ENCODE data around the gene RALGPS1.

The RALGPS1 gene

DNA sequence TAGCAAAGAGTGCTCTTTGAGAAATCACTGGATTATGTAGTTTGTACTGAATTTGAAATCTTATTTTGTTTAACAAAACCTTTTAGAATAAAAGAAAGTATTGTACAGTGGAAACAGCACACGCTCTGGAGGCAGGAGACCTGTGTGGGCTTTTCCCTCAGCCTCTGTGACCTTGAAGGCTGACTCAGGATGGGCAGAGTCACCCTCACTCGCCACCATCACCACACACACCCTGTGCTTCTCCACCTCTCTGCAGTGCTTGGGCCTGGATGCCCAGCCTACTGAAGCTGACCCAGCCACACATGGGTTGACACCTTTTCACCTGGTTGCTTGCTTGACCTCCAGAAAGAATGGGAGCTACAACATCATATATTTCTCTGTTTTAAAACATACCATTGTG is 188.2 kb downstream of the RALGPS1 start:
- DNase-seq = no peak

DNA sequence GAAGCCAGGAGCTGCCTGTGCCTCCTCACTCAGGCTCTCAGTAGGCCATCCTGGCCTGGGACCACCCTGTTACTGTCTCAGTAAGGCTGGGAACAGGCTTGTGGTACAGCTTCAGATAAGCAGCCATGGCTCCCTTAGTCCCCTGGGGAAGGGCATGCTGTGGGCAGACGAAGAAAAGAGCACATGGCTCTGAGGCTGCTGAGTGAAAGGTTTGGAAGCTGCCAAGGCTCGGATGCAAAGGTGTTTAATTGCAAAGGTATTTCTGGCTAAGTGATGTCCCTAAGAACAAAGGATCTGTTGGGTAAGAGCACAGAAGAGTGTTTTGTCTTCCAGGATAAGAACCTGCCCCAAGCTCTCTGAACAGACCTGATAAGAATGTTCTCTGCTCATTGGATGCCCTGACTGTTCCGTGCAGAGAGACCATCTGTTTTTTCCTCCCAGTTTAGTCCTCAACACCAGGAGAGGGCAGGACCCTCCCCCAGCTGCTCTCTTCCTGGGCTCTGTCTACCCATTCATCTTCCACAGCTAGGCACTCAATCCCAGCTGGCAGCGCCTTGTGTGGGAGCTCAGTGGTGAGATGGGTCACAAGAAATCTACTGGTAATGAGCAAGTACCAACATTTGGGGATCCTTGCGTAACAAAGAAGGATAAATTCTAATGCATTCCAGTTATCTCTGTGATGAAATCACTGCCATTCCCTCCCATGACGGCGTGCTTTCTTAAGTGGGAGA is 190.2 kb downstream of the RALGPS1 start:
- DNase-seq = no peak

DNA sequence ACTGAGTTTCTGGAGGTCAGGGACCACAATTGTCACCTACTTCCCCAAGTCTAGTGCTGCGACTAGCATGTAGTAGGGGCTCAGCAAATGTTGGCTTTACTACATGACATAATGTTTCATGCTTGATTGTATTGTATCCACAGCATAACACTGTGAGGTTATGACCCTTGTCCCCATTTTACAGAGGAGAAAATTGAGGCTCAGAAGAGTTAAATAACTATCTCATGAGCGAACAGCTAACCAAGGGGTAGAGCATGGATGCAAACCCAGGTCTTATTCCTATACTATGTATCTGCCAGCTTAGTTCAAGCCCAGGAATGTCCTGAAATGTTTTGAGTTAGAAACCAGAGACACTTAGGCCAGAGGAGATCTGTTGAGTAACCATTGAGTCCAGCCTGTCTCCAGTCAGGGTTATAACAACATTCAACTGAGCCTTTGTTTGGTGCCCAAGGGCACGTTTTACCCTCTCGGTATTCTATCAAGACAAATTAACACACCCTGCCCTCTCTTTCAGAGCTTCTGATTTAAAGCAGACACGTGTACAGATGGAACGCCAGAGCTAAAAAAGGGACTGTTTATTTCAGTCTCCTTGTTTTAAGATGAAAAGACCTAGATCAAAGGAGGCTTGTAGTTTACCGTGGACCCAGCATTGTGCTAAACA is 191.4 kb downstream of the RALGPS1 start:
- DNase-seq = no peak

DNA sequence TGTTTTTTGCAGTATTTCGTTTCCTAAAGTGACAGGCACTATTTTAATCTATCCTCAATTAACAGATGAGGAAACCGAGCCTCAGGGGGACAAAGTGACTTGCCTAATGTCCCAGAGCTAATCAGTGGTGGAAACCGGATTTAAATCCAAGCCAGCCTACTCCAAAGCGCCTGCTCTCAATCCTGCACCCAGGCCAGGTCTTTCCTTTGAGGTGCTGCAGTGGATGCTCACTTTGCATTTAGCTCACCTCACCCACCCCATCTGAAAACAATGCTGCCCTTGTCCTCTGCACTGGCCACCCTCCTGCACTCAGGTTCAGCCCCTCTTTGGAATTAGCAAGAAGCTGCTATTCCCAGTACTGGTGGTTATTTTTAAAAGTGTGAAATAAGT is 191.9 kb downstream of the RALGPS1 start:
- DNase-seq = no peak

DNA sequence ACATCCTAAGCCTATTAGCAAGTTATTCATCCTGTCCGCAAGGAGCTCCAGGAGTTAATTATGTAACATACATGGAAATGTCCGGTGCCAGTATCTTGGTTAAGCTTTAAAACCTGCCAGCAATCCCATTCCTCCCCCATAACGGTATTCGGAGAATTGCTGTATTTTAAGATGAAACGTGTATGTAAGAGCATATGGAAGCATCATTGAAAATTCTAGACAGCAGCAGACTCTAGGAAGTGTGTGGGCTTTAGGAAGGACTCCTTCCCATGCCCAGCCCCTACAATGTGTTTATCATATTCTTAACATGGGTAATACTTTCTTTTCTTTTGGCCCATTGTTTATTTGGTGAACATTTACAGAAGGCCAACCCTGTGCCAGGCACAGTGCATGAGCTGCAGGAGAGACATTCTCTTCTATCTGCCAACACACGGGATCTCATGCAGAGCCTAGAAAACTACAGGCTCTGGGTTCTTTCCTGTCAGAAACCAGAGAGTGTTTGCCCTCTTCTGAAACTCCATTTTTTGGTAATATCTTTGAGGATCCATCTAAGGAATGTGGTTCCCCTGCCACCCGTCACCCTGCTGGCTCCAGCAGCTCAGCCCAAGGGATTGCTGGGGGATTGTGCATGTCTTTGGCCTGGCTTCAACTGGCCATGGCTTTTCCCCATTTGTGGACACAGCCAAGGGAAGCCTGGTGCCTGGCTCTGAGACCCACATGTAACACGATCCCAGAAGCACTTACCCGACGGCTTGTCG is 192.8 kb downstream of the RALGPS1 start:
- no peak for DNase-seq

DNA sequence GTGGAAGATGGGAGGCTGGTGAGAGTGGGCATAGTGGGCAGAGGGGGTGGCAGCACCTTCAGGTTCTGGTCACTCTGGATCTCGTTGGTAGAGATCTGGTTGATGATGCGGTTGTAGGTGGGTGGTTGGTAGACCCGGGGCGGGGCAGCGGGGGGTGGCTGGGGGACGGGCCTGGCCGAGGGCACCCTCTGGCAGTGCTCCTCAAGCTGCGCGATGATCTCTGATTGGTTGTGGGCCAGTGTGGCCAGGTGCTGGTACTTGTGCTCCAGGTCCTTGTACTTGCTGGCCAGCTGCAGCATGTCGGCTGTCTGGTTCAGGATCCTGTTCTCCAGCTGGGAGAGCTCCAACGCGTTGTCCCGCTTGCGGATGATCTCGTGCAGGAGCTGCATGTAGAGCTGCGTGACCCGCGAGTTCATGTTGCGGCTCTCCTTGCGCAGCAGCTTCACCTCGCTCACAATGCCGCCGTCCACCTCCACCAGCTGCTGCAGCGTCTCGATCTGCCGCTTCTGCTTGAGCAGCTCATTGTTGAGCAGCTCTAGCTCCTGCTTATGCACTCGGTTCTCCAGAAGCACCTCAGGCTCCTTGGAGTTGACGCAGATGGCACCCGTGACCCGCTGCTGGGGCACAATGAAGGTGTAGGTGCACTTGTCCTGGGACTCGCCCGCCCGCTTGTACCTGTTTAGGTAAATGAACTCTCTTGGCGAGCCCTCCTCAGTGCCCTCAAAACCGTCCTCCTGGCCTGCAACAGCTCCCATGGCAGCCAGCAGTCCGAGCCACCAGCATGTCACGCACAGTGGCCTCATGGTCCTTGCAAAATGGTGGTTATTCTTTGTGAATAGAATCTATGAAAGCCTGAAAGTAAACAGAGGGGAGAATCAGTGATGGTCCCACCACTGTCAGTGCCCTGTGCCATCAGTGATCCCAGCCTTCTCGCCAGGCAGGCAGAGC is 193.6 kb downstream of the RALGPS1 start:
- no peak for DNase-seq

DNA sequence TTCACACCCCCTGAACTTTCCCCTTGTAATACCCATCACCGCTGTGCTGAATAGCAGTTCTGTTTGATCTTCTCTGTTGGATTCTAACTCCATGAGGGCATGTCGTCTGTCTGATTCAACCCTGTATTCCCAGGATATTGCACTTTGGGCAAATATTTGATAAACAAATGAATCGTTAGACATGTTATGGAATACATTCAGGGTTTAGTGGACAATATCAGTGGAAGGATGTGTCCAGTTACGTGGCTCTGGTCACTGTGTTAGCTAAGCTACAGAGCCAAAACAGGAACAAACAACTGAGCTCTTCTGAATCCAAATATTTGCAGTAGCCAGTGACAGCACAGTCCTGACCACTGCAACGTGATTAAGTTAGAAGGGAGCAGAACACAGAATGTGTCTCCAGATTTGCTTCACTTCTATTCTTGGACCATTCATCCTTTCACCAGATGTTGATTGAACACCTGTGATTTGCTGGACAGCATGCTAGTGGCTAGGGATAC is 194.7 kb downstream of the RALGPS1 start:
- DNase-seq = no peak

DNA sequence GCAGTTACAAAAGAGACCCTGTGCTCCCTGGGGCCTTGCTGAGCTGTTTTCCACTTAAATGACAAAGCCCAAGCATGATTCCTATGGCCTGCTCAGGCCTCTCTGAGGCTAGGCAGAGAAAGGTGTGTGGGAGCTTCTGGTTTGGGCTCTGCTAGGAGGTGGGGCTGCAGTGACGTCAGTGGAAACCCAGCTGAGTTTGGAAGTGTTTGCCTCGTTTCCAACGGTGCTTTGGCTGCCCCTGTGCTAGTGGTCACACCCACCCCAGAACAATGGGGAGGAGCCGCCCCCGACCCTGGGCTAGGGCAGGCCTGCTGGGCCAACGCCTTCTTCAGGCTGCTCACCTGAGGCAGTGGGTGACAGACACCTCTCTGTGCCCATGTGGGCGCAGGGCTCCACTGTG is 197.5 kb downstream of the RALGPS1 start:
- no peak for DNase-seq

DNA sequence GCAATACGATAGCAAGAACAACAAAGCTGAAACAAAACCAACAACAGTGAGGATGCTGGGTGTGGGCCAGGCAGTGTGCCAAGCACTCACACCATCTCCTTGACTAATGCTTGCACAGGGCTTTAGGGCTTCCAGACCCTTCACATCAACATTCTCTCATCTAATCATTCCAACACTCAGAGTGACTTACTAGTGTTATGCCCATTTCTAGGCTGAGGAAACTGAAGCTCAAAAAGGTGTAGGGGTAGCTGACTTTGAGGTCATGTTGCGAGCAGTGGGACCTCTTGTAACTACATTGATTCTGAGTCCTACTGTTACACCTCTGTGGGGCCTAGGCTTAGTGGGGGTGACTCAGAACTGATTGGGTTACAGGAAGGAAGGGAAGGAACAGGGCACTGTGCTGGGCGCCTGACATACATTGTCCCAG is 198.2 kb downstream of the RALGPS1 start:
- DNase-seq = no peak

DNA sequence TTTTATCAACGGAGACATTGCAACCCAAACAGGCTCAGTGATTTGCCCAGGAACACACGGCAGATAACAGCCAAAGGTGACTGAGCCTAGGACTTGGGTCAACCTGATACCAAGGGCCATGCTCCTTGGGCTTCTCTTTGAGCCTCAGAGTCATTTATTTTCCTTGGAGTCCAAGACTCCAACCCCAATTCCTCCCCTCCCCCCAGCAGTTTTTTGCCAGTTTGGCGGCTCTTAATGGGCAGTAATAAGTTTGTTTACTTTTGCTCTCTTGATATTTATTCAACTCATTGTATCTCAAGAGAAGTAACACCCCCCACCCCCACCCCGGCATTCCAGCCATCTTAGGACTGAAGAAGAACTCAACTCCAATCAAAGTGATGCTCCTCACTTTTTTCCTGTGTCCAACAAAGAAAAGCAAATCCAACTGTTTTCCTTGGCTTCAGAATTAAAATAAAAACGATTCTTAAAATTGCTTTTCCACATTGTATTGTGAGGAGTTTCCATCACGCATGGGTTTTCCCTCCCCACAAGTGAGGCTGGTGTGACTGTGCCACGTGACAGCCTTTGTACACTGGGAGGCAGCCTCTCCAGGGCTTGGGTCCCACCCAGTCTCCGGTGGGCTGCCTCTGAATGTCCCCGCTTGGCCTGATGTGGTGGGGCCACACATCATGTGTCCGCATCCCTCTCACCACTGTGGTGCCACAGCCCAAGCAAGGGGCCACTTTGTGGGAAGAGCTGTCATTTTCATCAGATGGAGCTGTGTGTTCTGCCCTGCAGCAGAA is 198.8 kb downstream of the RALGPS1 start:
- DNase-seq = no peak

DNA sequence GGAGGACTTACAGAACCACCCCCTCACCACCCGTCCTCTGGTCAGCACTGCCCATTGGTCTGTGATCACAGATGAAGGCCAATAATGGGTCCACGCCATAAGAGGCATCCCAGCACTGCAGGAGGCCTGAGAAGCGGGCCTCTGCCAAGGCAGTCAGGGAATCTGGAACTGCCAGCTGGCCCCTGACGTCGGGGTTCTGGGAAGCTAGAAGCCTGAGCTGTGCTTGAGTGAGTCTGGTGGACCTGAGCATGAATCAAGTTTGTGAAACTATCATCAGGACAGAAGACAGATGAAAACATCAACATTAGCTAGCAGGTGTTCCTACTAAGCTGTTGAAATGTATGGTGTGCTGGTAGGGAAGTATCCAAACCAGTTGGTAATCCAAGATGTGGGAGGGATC is 200.0 kb downstream of the RALGPS1 start:
- no peak for DNase-seq

DNA sequence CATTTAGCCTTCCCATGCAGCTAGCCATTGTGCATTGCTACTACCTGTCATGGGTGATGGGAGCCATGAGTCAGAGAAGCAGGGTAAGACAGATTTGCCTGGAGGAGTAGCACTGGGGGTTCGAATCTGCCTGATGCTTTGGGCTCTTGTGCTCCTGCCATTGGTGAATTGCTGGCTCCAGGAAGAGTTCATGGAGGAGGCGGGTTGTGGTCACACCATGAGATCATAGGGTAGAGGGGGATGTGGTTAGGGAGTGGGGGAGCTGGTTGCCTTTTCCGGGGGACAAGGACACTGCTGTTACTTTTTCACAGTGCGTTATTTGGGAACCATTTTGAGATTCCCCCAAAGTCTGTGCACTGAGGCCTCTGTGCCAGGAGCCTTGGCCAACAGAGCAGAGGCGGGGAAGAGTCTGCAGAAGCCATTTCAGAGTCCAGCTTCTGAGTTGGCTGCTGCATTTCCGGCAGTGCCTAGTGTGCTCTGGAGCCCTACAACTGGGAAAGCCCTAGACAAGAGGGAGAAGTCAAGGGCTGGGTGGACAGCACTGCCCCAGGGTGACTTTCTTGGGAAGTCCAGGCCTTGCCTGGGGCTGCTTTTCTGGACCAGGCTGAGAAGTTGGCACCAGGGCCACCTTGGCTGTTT is 201.6 kb downstream of the RALGPS1 start:
- no peak for DNase-seq

DNA sequence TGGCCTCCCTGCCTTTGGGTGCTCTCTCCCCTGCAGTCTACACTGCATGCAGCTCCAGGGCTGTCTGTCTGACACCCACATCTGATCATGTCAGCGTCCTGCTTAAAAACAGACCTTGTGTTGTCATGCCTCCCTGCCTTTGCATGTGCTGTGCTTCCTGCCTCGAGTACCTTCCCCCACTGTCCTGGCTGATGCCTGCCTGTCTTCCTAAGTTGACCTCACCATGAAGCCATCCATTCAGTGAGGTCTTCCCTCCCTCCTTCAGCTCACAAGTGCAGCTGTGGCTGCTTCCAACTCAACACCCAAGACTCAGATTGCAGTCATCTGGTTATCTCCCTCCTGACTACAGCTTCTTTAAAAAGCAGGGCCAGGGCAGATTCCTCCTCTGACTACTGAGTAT is 202.4 kb downstream of the RALGPS1 start:
- no peak for DNase-seq

DNA sequence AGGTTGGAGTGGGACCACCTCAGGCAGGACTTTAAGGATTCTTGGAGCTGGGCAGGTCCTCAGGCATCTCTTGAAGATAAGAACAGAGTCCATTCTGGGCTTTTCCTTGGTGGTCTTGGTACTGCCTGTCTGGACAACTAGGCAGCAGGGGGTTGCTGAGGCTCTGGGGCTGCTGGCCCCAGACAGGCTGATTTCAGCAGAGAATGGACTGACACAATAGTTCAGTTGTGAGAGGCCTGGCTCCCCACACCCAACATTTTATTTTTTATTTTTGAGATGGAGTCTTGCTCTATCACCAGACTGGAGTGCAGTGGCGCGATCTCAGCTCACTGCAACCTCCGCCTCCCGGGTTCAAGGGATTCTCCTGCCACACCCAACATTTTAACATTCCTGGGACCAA is 203.2 kb downstream of the RALGPS1 start:
- DNase-seq = no peak

DNA sequence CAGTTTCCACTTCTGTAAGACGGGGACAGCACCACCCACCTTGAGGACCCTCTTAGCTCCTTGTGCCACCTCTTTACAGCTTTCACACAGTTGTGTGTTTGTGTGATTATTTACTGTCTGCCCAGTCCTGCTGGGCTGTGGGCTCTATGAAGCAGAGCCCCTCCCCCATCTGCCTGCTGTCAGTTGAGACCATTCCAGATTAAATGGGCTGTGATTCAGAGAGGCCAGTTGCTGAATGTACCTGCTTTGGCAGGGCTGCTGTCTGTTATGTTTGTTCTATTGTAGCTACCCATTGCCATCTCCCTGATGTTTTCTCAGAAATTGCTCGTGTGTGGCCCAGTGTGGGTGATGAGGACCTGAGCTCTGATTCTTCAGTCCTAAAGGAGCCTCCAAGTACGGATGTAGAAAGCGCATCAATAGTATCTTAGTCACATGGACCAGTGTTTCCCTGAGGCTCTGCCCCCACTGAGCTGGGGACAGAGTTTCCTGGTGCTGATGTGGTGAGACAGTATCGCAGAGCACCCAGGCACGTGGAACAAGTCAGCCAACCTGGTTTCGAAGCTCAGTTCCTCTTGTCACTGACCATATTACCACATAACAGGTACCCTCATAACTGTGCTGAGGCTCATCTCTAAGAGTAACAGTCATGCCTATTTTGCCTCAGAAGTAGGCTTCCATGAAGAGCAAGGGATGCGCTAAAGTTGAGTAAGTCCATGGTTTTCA is 204.2 kb downstream of the RALGPS1 start:
- DNase-seq = no peak

DNA sequence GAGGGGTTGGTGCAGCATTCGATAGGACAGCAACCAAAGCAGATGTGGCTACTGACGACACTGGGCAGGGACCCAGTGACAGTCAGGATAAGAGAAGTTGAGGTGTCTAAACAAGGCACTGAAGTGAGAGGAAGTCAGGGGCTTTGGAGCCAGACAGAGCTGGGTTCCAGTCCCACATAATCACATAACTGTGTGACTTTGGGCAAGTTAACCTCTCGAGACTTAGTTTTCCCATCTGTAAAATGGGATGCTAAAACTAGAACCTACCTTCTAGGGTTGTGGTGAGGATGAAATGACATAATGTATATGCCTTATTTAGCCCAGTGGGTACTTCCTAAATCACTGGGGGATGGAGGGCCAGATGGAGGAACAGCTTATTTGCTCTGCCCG is 204.7 kb downstream of the RALGPS1 start:
- DNase-seq = no peak

DNA sequence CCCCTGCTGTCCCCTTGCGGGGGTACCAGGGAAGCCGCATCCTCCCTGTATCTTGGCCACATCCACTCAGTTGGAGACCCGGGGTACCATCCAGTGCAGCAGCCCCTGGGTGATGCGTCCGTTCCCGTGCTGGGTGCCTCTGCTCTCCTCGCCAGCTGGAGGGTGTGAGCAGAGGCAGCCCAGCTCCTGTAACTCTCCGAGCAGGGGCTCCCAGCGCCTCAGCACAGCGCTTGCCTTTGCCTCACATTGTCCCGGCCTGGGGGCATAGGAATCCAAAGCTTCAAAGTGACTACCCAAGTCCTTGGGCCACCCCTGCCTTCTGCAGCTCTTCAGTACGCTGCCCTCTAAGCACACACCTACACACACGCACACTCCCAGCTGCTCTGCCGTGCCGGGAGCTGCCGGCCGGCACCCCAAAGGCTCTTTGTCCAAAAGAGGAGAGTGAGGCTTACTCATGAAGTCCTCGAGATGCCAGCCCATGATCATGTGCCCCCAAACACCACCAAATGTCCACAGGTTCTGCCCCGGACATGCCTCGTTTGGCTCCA is 207.1 kb downstream of the RALGPS1 start:
- DNase-seq = no peak

DNA sequence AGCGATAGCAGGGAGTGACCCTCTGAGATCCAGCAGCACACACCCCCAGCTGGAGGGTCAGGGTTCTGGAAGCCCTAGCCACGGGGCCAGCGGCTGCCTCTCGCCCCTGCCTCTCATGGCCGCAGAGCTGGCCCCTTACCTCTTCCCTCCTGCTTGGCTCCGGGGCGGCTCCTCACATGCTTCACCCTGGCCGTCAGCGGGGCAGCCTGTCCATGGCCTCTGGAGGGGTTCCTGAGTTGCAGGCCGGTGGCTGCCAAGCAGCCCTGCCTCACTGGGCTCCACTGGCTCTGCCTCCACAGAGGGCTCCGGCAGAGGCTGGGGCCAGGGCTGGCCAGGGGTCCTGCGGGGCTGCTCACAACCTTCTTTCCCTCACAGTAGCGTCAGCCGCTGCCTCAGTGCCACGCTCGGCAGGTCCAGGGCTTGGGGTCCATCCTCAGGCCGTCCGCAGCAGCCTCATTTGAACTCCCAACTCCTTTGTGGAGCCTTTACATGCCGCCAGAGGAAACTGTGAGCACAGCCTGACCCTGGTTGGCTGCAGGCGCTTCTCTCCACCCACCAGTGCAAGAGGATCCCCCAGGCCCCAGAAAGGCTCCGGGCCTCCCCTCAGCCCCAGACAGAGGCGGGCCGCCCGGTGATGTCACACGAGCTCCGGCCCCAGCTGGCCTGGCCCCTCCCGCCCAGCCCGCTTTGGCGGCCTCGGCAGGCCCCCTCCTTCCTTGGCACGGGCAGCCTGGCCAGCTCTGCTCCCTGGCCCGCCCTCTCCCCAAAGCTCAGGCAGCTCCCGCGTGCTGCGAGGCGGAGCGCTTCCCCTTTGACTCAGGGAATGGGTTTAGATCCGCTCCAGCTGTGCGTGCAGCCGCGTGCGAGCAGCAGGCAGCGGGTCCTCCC is 207.8 kb downstream of the RALGPS1 start, which contains the start of gene ANGPTL2:
Gene ANGPTL2, minus strand, starts transcription at position 460 of the 888 bp plus-strand sequence. CDS start 13,904 bp downstream, outside the sequence.
- DNase-seq = peak; percentile 35
